RPMI8226 (cell line): ENCODE results near the gene D2HGDH.
"Not testable (repeated sequence)": the region's sequence is repeated elsewhere in the genome, so short reads cannot be mapped to it uniquely, and the experiment has no call there.

Experiments used
- DNase-seq: peaks from one replicate; pipeline ENCODE4 v3.0.0-alpha.2; 2015

The D2HGDH gene

GRCh38 chr2:241726459-241726858, 8.0 kb upstream of the D2HGDH start:
- DNase-seq = no peak

GRCh38 chr2:241728000-241728399, 6.4 kb upstream of the D2HGDH start:
- DNase-seq = no peak

- no peak for DNase-seq
Observed at GRCh38 chr2:241728627-241729026, 5.8 kb upstream of the D2HGDH start.

GRCh38 chr2:241729868-241730267, 4.6 kb upstream of the D2HGDH start:
- no peak for DNase-seq

- no peak for DNase-seq
Observed at GRCh38 chr2:241730671-241731293, 3.6 kb upstream of the D2HGDH start.

GRCh38 chr2:241732513-241733186, 1.8 kb upstream of the D2HGDH start:
- DNase-seq = peak; percentile 47

GRCh38 chr2:241733391-241734207, 831 bp upstream of the D2HGDH start:
- DNase-seq = no peak

GRCh38 chr2:241734208-241734466, 293 bp upstream of the D2HGDH start:
- DNase-seq = no peak

- DNase-seq = no peak
Observed at GRCh38 chr2:241736111-241736510, 1.7 kb downstream of the D2HGDH start.

- no peak for DNase-seq
Observed at GRCh38 chr2:241738040-241738686, 3.7 kb downstream of the D2HGDH start.

- DNase-seq = no peak
Observed at GRCh38 chr2:241739177-241739576, 4.7 kb downstream of the D2HGDH start.

GRCh38 chr2:241739651-241740050, 5.2 kb downstream of the D2HGDH start:
- no peak for DNase-seq

GRCh38 chr2:241741016-241741415, 6.6 kb downstream of the D2HGDH start:
- no peak for DNase-seq

- no peak for DNase-seq
Observed at GRCh38 chr2:241742320-241742939, 8.0 kb downstream of the D2HGDH start.

- DNase-seq = not testable (repeated sequence)
Observed at GRCh38 chr2:241743008-241743407, 8.6 kb downstream of the D2HGDH start.

GRCh38 chr2:241743620-241744019, 9.2 kb downstream of the D2HGDH start:
- no peak for DNase-seq

GRCh38 chr2:241744028-241744754, 9.8 kb downstream of the D2HGDH start:
- no peak for DNase-seq

- DNase-seq = no peak
Observed at GRCh38 chr2:241745276-241745675, 10.8 kb downstream of the D2HGDH start.

- DNase-seq = no peak
Observed at GRCh38 chr2:241746084-241746483, 11.7 kb downstream of the D2HGDH start.

- no peak for DNase-seq
Observed at GRCh38 chr2:241748468-241749256, 14.2 kb downstream of the D2HGDH start.

GRCh38 chr2:241750076-241750840, 15.8 kb downstream of the D2HGDH start:
- no peak for DNase-seq
